GM19193 (cell line): ENCODE measurements around the gene CMC1.

Experiments used
- POLR2A ChIP-seq: IDR thresholded peaks from 4 replicates; pipeline ENCODE4 v1.6.1; 2011; ENCODE audit not compliant: insufficient read depth, insufficient read length; ENCODE audit errors: extremely low read depth

The CMC1 gene

DNA sequence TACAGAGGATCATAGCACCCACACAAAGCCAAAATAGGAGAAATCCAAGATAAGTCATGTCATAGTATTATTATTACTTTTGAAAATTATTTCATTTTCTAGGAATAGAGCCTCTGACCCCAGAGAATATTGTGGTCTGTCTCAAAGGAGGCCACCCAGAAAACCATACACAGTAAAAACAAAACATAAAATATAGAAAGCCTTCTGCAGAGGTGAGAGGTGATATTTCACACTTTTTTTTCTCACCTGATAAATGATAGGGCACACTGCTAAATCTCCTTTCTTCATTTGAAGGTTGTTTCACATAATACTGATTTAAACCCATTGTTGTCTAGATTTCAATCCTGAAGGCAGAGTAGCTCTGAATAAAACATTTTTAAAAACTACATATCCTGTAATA is 7.0 kb upstream of the CMC1 start:
- no peak for TF ChIP-seq POLR2A

DNA sequence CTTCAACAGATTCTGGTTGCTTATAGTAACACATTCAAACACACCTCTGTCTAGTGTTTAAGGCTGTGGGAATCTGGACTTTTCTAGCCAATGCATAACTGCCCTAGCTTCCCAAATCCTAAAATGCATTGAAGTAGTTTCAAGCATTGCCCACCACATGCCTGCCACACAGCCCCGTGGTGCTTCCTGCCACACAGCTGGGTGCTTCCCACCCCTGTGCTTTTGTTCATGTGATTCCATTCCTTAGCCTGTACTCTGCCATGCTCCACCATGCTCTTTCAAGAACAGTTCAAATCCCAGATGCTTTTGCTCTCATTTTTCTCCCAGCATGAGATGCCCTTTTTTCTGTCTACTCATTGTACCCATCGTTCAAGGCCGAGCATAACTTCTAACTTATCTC is 2.3 kb upstream of the CMC1 start:
- no peak for TF ChIP-seq POLR2A

DNA sequence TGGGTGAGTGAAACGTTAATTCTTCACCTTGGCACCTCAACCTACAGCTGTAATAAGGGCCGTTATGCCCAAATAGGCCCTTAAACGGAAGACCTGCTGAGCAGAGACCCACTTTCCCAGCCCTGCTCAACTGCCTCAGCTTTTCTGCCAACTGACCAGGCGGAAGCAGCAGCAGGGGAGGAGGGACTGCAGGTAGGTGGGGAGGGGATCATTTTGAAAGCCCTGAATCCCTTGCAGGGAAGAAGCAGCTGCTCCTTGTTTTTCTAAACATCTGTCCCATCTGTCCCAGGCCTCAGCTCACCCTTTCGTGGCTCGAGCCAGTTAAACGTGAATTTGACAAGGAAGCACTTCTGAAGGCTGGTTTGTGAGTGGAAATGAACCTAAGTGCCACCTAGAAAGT is 978 bp upstream of the CMC1 start:
- TF ChIP-seq POLR2A: no peak

DNA sequence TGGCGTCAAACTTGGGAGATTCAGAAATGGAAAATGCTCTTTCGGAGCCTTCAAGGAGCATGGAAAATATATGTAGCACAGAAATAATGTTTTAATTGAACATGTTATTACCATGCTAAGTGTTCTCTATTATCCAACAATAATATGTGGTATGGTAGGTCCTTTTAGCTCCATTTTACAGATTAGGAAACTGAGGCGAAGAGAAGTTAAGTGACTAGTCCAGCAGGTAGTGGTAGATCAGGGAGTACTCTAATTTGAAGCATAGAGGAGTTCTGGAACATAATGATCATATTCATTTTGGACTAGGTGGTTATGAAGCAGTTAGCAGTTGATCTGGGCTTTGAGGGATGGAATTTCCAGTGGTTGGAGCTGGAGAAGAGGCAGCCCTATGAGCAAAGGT is 1.1 kb downstream of the CMC1 start:
- no peak for TF ChIP-seq POLR2A

DNA sequence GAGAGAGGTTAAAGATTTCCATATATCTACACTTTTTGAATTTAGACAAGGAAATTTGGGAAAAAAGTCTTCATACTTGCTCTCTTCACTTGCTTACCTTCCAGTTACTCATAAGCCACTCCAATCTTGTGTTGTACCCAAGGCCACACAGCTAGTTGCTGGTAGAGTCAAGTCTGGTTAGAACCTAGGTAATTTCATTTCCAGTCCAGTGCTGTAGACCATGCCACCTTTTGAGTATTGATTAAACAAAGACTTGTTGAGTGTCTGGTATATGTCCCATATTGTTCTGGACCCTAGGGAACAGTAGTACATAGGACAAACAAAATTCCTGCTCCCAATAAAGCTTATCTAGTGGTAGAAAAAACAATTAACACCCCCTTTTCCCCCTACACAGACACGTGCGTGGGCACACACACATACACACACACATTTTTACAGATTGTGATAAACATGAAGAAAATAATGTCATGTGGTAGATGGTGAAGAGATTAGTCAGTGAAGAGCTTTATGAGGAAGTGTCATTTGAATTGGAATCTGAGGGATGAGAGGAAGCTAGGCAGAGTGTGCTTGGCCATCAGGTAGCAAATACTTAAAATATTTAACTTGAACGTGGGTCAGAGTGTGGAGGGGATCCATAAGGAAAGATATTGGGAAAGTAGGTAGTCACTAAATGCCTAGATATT is 2.1 kb downstream of the CMC1 start:
- TF ChIP-seq POLR2A: no peak

DNA sequence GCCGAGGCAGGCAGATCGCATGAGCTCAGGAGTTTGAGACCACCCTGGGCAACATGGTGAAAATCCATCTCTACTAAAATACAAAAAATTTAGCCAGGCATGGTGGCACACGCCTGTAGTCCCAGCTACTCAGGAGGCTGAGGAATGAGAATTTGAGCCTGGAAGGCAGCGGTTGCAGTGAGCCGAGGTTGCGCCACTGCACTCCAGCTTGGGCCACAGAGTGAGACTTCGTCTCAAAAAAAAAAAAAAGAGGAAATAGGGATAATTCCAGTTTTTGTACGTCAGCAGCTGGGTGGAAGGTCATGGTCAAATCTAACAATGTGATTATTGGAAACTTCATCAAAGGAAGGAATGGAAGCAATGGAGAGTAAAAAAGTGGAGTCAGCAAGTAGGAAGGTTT is 3.1 kb downstream of the CMC1 start:
- TF ChIP-seq POLR2A: no peak

DNA sequence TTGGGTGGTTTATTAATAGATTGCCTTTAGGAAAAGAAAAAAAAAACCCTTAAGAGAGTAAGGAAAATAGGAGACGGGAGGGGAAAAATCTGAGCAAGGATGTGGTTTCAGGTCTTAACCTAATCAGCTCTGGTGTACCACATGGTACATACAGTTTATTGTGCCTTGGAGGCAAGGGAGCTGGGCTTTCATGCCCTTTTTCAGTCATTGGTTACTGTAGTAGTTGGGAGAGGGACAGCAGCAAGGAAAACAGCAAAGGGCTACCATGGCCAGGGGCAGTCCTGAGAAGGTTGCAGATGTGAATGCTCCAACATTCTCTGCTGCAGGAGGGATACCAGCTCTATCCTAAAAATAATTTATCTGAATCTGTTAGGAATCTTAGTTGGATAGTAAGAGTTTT is 5.9 kb downstream of the CMC1 start:
- TF ChIP-seq POLR2A: no peak

DNA sequence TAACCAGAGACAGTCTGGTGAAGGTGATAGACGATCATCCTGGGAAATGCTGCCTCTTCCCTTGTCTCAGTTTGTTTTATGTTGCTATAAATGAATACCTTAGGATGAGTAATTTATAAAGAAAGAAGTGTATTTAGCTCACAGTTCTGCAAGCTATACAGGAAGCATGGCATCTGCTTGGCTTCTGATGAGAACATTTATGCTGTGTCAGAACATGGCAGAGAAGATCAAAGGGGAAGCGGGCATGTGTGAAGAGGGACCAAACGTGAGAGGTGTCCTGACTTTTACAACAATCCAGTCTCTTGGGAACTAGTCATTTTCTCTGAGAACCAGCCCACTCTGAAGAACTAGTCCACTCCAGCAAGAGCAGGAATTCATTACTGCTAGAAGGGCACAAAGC is 9.6 kb downstream of the CMC1 start:
- no peak for TF ChIP-seq POLR2A

DNA sequence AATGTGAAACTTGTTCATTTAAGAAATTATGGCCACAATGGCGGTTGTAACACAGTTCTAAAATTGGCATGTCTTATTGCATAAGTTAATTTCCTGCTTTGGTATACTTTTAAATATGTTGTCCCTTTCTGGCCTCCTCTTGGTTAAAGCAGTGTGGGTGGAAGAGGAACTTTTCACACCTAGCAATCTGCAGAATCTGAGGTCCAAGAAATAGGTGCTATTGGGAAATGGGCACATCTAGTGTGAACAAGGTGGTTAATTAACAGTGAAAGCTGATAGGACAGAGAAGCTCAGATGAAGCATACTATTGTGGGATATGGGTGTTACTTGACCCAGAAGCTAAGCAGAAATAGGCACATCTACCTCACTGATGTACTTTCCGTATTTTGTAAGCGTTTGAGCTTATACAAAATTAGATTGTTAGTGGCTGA is 10.6 kb downstream of the CMC1 start:
- TF ChIP-seq POLR2A: no peak

DNA sequence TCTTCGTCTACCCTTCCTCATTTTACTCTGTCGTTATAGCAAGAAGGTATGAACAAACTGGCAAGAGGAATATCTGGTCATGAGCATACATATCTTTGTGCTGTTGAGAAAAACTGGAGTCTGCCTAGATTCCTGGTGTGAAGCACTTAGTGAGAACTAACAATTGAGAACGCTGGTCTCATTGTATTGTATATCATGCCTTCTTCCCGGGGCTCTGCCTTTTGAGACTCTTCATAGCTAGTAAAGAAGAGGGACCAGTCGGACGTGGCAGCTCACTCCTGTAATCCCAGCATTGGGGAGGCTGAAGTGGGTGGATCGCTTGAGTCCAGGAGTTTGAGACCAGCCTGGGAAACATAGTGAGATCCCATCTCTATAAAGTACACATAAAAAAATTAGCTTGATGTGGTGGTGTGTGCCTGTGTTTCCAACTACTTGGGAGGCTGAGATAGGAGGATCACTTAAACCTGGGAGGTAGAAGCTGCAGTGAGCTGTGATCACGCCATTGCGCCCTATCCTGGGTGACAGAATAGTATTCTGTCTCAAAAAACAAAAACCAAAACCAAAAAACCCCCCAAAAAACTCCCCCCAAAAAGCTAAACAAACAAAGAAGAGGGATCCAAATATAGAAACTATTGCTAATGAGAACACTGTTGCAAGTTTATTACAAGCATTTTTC is 11.8 kb downstream of the CMC1 start:
- TF ChIP-seq POLR2A: no peak

DNA sequence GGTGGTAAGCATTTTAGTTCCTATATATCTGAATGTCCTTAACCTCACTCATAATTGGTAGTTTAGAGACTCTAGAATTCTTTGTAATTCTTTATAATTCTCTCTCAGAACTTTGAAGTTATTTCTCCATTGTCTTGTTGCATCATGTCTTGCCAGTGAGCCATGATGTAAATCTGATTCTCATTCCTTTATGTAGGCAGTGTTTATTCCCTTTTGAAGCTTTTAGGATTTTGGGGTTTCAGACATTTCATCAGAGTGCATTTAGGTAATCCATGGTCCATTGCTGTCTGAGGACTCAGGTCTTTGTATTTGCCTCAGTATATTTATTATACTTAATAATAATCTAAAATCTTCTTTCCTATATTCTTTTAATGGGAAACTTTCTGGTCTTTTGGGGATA is 20.6 kb downstream of the CMC1 start:
- no peak for TF ChIP-seq POLR2A

DNA sequence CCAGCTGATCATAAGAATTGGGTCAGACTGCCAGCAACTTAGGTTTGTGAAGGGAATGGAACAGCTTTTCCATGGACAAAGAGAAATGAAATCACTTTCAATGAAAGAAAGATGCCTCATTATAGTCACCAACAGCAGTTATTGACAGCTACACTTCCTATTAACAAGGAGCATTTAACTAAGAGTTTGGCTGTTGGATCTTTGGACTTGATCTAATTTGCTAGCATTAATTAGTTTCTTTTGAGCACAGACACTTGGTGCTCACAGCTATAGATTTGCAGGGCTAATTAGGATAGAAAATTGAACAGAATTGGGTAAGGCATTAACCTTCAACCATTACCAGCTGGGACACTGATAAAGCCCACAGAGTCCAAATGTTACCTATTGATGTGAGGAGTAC is 24.2 kb downstream of the CMC1 start:
- TF ChIP-seq POLR2A: no peak

DNA sequence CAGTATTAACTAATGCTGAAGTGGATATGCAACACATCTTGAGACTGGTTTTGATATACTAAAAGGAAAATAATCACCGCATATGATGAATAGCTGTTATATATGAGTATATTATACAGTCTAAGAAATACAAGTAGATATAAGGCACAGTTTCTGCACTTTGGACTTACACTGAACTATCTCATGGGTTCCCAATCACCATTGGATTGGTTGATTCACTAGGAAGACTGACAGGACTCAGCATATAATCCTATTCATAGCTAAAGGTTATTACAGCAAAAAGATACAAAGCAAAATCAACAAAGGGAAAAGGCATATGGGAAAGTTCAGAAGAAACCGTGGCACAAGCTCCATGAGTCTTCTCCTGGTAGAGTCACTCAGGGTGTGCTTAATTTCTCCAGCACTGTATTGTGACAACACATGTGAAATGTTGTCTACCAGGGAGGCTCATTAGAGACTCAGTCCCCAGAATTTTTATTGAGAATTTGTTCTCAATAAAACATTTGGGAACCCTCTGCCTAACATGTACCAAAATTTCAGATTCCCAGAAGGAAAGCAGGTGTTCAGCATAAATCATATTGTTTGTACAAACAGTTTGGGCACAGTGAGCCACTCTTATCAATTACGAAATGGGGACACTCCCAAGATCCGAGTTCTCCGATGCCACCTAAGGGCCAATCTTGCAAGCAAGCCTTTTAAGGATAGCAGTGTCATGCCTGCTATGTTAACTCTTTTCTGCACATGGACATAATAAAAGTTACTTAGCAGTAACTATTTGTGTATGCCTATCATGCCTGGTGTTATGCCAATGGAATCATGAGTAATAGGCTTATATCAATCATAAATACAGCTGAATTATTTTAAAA is 26.8 kb downstream of the CMC1 start:
- TF ChIP-seq POLR2A: no peak

DNA sequence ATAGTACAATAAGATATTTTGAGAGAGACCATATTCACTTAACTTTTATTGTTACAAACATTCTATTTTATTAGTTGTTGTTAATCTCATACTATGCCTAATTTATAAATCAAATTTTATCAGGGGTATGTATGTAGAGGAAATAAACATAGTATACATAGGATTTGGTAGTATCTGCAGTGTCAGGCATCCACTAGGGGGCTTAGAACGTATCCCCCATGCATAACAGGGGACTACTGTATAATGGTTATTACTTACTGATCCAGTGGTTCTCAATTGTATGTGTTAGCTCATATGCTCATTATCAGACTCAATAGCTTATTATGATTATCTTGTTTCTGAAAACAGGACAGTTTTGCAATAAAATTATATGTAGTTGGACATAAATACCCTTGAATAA is 27.6 kb downstream of the CMC1 start:
- TF ChIP-seq POLR2A: no peak

DNA sequence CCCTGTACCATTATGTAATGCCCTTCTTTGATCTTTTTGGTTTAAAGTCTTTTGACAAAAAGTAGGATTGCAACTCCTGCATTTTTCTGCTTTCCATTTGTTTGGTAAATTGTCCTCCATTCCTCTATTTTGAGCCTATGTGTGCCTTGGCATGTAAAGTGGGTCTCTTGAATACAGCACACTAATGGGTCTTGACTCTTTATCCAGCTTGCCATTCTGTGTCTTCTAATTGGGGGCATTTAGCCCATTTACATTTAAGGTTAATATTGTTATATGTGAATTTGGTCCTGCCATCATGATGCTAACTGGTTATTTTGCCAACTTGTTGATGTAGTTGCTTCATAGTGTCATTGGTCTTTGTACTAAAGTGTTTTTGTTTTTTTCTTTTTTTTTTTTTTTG is 32.4 kb downstream of the CMC1 start:
- TF ChIP-seq POLR2A: no peak

DNA sequence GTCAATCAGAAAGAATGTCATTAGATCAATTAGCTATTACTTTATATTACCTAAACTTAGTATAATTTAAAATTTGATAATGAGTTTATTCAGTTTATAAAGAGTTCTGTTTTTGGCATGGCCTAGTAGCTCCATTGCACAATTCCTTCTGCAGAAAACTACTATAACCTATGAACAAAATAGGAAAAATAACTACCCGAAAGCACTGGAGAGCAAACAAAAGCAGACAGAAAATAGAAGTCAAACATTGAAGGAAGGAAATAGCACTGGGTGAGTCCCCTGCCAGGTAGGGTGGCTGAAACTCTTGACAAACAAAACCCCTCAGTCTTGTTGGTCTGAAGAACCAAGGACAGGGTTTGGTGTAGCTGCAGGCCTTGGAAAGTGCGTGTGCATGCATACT is 37.5 kb downstream of the CMC1 start:
- no peak for TF ChIP-seq POLR2A

DNA sequence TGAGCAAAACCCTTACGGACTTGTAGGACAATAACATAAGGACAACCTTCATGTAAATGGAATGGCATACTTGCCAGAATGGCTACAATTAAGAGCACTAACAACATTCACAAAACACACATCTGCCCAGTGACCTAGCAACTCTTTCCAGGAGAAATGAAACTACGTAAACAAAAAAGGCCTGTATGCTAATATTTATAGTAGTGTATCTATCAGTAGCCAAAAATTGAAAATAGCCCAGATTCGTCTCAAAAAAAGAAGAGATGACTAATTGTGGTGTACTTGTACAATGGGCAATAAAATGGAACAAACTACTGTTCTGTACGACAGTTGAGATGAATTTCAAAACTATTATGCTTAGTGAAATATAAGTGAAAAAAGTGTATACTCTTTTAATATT is 38.4 kb downstream of the CMC1 start:
- TF ChIP-seq POLR2A: no peak

DNA sequence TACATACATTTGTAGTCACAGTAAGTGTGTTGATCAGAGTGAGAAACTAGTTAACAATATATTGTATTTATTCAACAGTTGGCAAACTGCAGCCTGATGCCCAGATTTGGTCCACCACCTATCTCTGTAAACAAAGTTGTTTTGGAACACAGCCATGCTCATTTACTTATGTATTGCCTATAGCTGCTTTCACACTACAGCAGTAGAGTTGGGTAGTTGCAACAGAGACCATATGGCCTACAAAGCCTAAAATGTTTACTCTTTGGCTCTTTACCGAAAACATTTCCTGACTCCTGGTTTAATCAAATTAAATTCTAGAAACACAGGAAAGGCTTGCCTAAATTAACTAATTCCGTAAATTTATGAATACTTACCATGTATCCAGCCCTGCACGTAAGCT is 39.4 kb downstream of the CMC1 start:
- no peak for TF ChIP-seq POLR2A
